HEK293T (cell line): ENCODE results near the gene SALL2.

Source experiments
- CTCF ChIA-PET: fragments of 350-600 bp; formaldehyde crosslinking; extraction: SDS; loops from one replicate; lab custom pipeline; 2021; ENCODE audit warnings: antibody characterized with exemption, inconsistent platforms; lab: Yijun Ruan, JAX
- POLR2A ChIA-PET: fragments of 350-600 bp; formaldehyde crosslinking; extraction: SDS; loops from one replicate; lab custom pipeline; 2020; ENCODE audit warnings: antibody characterized with exemption, inconsistent platforms; lab: Yijun Ruan, JAX
- DNase-seq: peaks from one replicate; pipeline ENCODE4 v3.0.0; 2012; ENCODE audit warnings: mixed read lengths; ENCODE audit errors: extremely low spot score
- ARNT ChIP-seq: fragments of 450-650 bp; IDR thresholded peaks from 2 replicates; pipeline ENCODE4 v1.6.1; 2017; ENCODE audit warnings: mild to moderate bottlenecking
- BHLHE40 ChIP-seq: fragments of 450-650 bp; IDR thresholded peaks from 2 replicates; pipeline ENCODE4 v1.6.1; 2016; ENCODE audit warnings: mild to moderate bottlenecking, moderate library complexity, borderline replicate concordance
- CTBP1 ChIP-seq: fragments of 450-650 bp; IDR thresholded peaks from 2 replicates; pipeline ENCODE4 v1.6.1; 2016; ENCODE audit warnings: borderline replicate concordance
- ELF4 ChIP-seq: fragments of 450-650 bp; IDR thresholded peaks from 2 replicates; pipeline ENCODE4 v1.6.1; 2017; ENCODE audit warnings: antibody characterized with exemption
- FOXA1 ChIP-seq: fragments of 450-650 bp; IDR thresholded peaks from 2 replicates; pipeline ENCODE4 v1.6.1; 2016; ENCODE audit warnings: mild to moderate bottlenecking
- FOXK2 ChIP-seq: fragments of 450-650 bp; IDR thresholded peaks from 2 replicates; pipeline ENCODE4 v1.6.1; 2016; ENCODE audit warnings: mild to moderate bottlenecking
- FOXM1 ChIP-seq: fragments of 450-650 bp; IDR thresholded peaks from 2 replicates; pipeline ENCODE4 v1.6.1; 2017; ENCODE audit warnings: mild to moderate bottlenecking, borderline replicate concordance
- HDGF ChIP-seq: fragments of 450-650 bp; IDR thresholded peaks from 2 replicates; pipeline ENCODE4 v1.6.1; 2017; ENCODE audit warnings: antibody characterized with exemption, borderline replicate concordance
- L3MBTL2 ChIP-seq: fragments of 450-650 bp; conservative IDR thresholded peaks from 2 replicates; pipeline ENCODE4 v1.6.1; 2016; ENCODE audit warnings: mild to moderate bottlenecking
- LEF1 ChIP-seq: fragments of 450-650 bp; IDR thresholded peaks from 2 replicates; pipeline ENCODE4 v1.6.1; 2017; ENCODE audit warnings: mild to moderate bottlenecking, borderline replicate concordance
- NFRKB ChIP-seq: fragments of 450-650 bp; IDR thresholded peaks from 2 replicates; pipeline ENCODE4 v1.6.1; 2016; ENCODE audit warnings: mild to moderate bottlenecking, moderate library complexity
- SP1 ChIP-seq: fragments of 450-650 bp; IDR thresholded peaks from 2 replicates; pipeline ENCODE4 v1.6.1; 2017
- SUZ12 ChIP-seq: fragments of 450-650 bp; IDR thresholded peaks from 2 replicates; pipeline ENCODE4 v1.6.1; 2016; ENCODE audit warnings: mild to moderate bottlenecking
- TARDBP ChIP-seq: fragments of 450-650 bp; IDR thresholded peaks from 2 replicates; pipeline ENCODE4 v1.6.1; 2016
- ZNF384 ChIP-seq: fragments of 450-650 bp; IDR thresholded peaks from 2 replicates; pipeline ENCODE4 v1.6.1; 2016
- TF ChIP-seq, protein P1 (sequence below): fragments of 450-650 bp; IDR thresholded peaks from 2 replicates; pipeline ENCODE4 v1.6.1; 2016

SALL2 gene

DNA sequence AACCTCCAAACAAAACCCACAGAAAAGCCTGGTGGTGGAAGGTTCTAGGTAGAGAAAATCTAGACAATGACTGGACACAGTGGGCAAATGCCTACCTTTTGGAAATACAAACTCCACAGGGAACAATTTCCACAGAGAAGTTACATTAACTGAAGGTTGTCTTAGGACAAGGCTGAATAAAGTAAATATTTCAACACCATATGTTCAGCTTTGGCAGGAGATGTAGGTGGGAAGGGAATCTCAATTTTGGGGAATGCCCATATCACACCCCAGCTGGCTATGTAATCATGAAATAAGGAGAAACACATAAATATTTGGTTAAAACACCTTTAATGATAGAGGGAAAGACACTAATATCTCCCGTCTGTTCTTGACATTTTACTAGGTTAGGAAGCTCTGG lies 5.4 kb downstream of the SALL2 start:
- no peak for DNase-seq
- ChIA-PET POLR2A (interaction anchor here (12.6 kb wide), 1 partner anchor 8 kb away, joined by 257 read pairs; the partner anchor contains the start of gene METTL3), CTCF (no interaction called here)
- TF ChIP-seq SUZ12 = no peak
- no peak for TF ChIP-seq LEF1
- TF ChIP-seq CTBP1 = no peak
- no peak for TF ChIP-seq L3MBTL2
- no peak for TF ChIP-seq SP1
- TF ChIP-seq ELF4 = no peak
- TF ChIP-seq FOXA1 = no peak
- TF ChIP-seq, protein P1, sequence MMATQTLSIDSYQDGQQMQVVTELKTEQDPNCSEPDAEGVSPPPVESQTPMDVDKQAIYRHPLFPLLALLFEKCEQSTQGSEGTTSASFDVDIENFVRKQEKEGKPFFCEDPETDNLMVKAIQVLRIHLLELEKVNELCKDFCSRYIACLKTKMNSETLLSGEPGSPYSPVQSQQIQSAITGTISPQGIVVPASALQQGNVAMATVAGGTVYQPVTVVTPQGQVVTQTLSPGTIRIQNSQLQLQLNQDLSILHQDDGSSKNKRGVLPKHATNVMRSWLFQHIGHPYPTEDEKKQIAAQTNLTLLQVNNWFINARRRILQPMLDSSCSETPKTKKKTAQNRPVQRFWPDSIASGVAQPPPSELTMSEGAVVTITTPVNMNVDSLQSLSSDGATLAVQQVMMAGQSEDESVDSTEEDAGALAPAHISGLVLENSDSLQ = no peak
- TF ChIP-seq ARNT = no peak
- TF ChIP-seq TARDBP = no peak
- no peak for TF ChIP-seq FOXM1
- no peak for TF ChIP-seq NFRKB

DNA sequence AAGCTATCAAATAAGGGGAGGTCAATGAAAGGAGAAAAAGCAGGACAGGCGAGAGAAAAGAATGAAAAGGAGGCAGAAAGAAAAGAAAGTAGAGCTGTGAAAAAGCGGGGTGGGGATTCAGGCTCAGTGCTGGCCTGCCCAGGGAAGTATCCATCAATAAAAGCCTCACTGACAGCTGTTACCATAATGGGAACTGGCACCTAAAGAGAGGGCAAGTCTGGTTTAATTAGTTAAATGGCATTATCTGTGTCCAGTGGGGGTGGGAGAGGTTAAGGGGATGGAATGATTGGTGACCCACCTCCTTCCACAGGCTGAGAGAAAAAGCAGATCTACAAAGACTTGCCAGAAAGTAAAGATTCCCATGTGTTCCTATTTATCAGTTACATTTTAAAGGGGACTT lies 7.4 kb downstream of the SALL2 start:
- CTCF ChIA-PET = no interaction called here

DNA sequence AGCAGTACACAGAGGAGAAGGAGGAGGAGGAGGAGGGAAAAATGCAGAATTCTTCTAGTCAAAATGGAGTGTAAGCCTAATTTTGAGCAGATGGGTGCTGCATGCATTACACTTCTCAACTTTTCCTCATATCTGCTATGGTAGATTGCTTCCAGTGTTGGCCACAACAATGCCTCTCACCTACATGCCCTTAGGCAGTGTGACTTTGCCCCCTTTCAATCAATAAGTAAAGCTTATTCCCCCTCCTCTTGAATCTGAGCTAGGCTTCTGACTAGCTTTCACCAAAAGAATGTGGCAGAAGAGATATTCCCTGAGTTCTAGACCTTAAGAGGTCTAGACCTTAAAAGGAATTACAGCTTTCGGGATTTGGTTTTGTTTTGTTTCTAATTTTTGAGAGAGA lies 11.8 kb downstream of the SALL2 start:
- no peak for DNase-seq
- POLR2A ChIA-PET = interaction anchor here (10.7 kb wide), 1 partner anchor 11 kb away, joined by 257 read pairs; the partner anchor contains the start of gene SALL2
- CTCF ChIA-PET = interaction anchor here (1.3 kb wide), 1 partner anchor 43 kb away, joined by 3 read pairs; no protein-coding TSS in a partner anchor
- TF ChIP-seq FOXA1 = no peak
- no peak for TF ChIP-seq ELF4

More for the DNA sequence above, 7.4 kb downstream of the SALL2 start:
- no peak for DNase-seq
- POLR2A ChIA-PET = interaction anchor here (12.6 kb wide), 1 partner anchor 6 kb away, joined by 257 read pairs; the partner anchor contains the start of gene METTL3
- TF ChIP-seq NFRKB (no peak), LEF1 (no peak), SUZ12 (no peak), FOXK2 (no peak), HDGF (no peak)
- TF ChIP-seq, protein P1 = no peak

DNA sequence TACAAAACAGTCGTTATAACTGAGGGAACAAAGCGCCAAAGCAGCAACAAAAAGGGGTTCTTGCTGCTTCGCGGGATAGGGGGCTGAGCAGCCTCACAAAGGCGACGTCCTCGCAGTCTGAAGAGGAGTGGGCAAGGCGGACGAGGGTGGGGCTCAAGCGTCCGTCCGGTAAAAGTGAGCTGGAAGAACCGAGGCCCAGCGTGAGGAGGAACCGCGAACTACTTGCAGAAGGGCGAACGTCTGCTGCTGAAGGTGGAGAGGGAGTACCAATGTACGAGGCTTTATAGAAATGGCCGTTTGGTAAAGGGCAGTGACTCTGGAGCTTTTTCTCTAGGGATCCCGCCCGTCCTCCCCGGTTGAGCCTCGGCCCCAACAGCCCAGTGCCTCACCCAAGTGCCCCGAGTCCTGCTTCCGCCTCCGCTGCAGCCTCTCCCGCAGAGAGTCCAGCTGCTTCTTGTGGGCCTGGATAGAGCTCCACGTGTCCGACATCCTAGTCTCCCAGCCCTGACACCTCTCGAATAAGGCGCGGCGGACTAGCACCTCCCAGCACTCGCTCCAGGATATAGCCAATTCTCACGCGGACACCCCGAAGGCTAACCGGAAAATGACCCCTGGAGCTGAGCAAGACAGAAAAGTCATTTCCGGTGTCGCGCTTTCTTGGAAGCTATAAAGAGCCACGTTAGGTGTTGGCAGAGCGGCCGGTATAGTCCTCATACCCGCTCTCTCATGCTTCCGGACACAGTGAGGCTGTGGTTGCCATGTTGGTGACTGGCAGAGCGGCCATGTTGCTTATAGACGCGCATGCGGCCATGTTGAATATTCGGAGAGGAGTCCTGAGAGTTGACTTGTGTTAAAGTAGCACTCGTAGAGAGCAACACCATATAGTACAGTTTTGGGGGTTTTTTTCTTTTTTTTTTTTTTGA lies 15.2 kb downstream of the SALL2 start, which contains the start of gene METTL3:
Gene METTL3 (minus strand): TSS at position 606 of the 923 bp plus-strand sequence. CDS start 117 bp downstream, at position 489.
- CTCF ChIA-PET = interaction anchor here (0.6 to 1.7 kb wide), 5 partner anchors 10 to 47 kb away, joined by 3 to 12 read pairs (median 3); partner anchors contain the start of gene SALL2
- DNase-seq = peak; percentile 91
- POLR2A ChIA-PET = interaction anchor here (0.5 to 10.7 kb wide), 25 partner anchors 9 to 1727 kb away, joined by 3 to 257 read pairs (median 5); partner anchors contain the start of genes CHD8, RAB2B, RNF212B and SALL2
- TF ChIP-seq FOXA1 (no peak), FOXM1 (no peak), TARDBP (no peak), FOXK2 (peak; percentile 78), NFRKB (peak; percentile 93), L3MBTL2 (peak; percentile 85), SP1 (no peak), ELF4 (peak; percentile 81)
- TF ChIP-seq, protein P1 = peak; percentile 20; the same call in 1 of the 2 replicates

DNA sequence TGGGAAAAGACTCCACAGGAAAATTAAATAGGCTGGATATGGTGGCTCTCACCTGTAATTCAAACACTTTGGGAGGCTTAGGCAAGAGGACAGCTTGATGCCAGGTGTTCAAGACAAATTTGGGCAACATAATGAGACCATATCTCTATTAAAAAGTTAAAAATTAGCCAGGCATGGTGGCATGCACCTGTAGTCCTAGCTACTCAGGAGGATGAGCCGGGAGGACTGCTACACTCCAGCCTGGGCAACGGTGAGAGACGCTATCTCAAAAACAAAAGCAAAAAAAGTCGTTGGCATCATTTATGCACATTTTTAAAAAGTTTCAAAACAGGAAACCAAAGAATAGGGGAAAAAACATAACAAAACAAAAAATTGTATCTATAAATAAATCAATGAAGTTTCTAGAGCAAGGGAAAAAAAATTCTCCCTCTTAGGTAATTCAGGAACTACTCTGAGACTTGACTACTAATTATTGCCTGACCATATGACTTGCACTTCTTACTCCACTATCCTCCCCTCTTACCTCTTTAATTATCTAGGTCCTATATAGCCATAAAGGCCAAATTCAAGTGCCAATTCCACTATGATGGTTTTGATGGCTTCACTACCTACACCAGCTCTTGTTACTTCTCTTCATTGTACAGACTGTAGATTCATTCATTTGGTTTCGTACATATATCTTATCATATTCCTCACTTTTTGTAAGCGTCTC lies 16.6 kb downstream of the SALL2 start:
- no peak for DNase-seq
- POLR2A ChIA-PET = interaction anchor here (1.9 to 10.7 kb wide), 3 partner anchors 8 to 15 kb away, joined by 21 to 257 read pairs (median 24); partner anchors contain the start of gene SALL2
- CTCF ChIA-PET = no interaction called here
- no peak for TF ChIP-seq FOXM1
- no peak for TF ChIP-seq FOXA1
- no peak for TF ChIP-seq ARNT
- no peak for TF ChIP-seq BHLHE40
- TF ChIP-seq FOXK2 = no peak
- no peak for TF ChIP-seq SUZ12
- TF ChIP-seq L3MBTL2 = no peak
- TF ChIP-seq ELF4 = no peak
- no peak for TF ChIP-seq NFRKB
- TF ChIP-seq ZNF384 = no peak
- TF ChIP-seq, protein P1 = no peak
- TF ChIP-seq SP1 = no peak
- no peak for TF ChIP-seq CTBP1
- no peak for TF ChIP-seq HDGF
- TF ChIP-seq TARDBP = no peak
- TF ChIP-seq LEF1 = no peak
